ENCODE measurements around the gene TLE1.

TLE1 gene

DNA sequence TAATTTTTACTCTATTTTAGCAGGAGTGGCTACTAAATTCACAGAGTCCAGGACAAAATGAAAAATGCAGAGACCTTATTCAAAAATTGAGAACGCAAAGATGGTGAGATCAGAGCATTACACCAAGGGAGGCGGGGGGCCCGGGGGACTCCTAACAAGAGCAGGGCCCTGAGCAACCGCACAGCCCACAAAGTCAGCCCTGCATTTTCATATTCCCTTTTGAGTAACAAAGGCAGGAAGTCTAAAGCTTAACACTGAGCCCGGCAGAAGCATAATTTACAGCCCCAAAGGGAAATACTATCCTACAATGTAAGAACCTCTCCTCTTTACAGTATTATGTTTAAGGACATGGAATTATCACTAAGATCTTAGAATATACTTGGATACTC, 69.4 kb downstream of the TLE1 start:
- H3K4me1 ChIP-seq (ENCODE audit: insufficient read depth, poor library complexity, severe bottlenecking), result no peaks in the 10 kb centered on the region
- no peak for ATAC-seq (ENCODE audit: low read depth)
- DNase-seq (ENCODE audit: low spot score), result no peak
- no peak overlapping the region for H3K27ac ChIP-seq (ENCODE audit: poor library complexity, severe bottlenecking)
- H3K9me3 ChIP-seq (ENCODE audit: severe bottlenecking), result no peaks in the 10 kb centered on the region
- H3K27me3 ChIP-seq (ENCODE audit: insufficient read depth, poor library complexity, severe bottlenecking), result no peaks in the 10 kb centered on the region
- no peak overlapping the region for H3K4me3 ChIP-seq (ENCODE audit: severe bottlenecking)
- TF ChIP-seq, protein P1, sequence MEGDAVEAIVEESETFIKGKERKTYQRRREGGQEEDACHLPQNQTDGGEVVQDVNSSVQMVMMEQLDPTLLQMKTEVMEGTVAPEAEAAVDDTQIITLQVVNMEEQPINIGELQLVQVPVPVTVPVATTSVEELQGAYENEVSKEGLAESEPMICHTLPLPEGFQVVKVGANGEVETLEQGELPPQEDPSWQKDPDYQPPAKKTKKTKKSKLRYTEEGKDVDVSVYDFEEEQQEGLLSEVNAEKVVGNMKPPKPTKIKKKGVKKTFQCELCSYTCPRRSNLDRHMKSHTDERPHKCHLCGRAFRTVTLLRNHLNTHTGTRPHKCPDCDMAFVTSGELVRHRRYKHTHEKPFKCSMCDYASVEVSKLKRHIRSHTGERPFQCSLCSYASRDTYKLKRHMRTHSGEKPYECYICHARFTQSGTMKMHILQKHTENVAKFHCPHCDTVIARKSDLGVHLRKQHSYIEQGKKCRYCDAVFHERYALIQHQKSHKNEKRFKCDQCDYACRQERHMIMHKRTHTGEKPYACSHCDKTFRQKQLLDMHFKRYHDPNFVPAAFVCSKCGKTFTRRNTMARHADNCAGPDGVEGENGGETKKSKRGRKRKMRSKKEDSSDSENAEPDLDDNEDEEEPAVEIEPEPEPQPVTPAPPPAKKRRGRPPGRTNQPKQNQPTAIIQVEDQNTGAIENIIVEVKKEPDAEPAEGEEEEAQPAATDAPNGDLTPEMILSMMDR (IDR thresholded peaks at IDR 0.05; ENCODE audit: poor library complexity, severe bottlenecking), result no peak
- H3K36me3 ChIP-seq (ENCODE audit: low read depth), result peaks cover 29% of the 10 kb centered on the region

GRCh38 chr9:81619353-81620001, 69.9 kb downstream of the TLE1 start:
- TF ChIP-seq, protein P1 (IDR thresholded peaks at IDR 0.05; ENCODE audit: poor library complexity, severe bottlenecking), result no peak
- Histone ChIP-seq H3K4me1 (ENCODE audit: insufficient read depth, poor library complexity, severe bottlenecking) (no peaks in the 10 kb centered on the region), H3K36me3 (ENCODE audit: low read depth) (peaks cover 31% of the 10 kb centered on the region), H3K9me3 (ENCODE audit: severe bottlenecking) (no peaks in the 10 kb centered on the region), H3K27ac (ENCODE audit: poor library complexity, severe bottlenecking) (no peak overlapping the region), H3K27me3 (ENCODE audit: insufficient read depth, poor library complexity, severe bottlenecking) (no peaks in the 10 kb centered on the region), H3K4me3 (ENCODE audit: severe bottlenecking) (no peak overlapping the region)
- ATAC-seq (ENCODE audit: low read depth) (no peak), DNase-seq (ENCODE audit: low spot score) (no peak)

- Histone ChIP-seq H3K9me3 (ENCODE audit: severe bottlenecking) (no peaks in the 10 kb centered on the region), H3K27me3 (ENCODE audit: insufficient read depth, poor library complexity, severe bottlenecking) (no peaks in the 10 kb centered on the region), H3K36me3 (ENCODE audit: low read depth) (peaks cover 37% of the 10 kb centered on the region), H3K27ac (ENCODE audit: poor library complexity, severe bottlenecking) (no peak overlapping the region), H3K4me1 (ENCODE audit: insufficient read depth, poor library complexity, severe bottlenecking) (no peaks in the 10 kb centered on the region), H3K4me3 (ENCODE audit: severe bottlenecking) (no peak overlapping the region)
- TF ChIP-seq, protein P1 (IDR thresholded peaks at IDR 0.05; ENCODE audit: poor library complexity, severe bottlenecking), result no peak
- ATAC-seq (ENCODE audit: low read depth) (no peak), DNase-seq (ENCODE audit: low spot score) (no peak)
Measured at GRCh38 chr9:81618923-81619322, 70.4 kb downstream of the TLE1 start.

DNA sequence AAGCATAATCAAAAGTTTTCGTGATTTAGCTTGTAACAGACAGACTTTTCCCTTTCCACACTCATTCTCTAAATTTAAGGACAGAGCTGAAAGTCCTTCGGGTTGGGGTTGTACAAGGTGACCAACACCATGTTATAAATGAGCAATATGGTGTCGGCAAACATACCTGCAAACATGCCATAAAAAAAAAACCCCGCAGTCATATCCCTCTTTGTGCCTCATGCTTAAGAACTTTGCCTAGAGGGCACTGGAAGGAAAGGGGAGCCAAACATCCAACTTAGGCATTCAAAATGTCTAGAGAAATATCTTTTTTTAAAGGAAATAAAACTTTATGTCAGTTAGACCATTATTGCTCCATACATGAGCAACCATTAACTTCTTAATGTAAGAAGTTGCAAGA, 73.2 kb downstream of the TLE1 start:
- Histone ChIP-seq H3K27ac (ENCODE audit: poor library complexity, severe bottlenecking) (no peak overlapping the region), H3K9me3 (ENCODE audit: severe bottlenecking) (no peaks in the 10 kb centered on the region), H3K4me3 (ENCODE audit: severe bottlenecking) (no peak overlapping the region), H3K27me3 (ENCODE audit: insufficient read depth, poor library complexity, severe bottlenecking) (no peaks in the 10 kb centered on the region), H3K36me3 (ENCODE audit: low read depth) (peaks cover 50% of the 10 kb centered on the region), H3K4me1 (ENCODE audit: insufficient read depth, poor library complexity, severe bottlenecking) (no peaks in the 10 kb centered on the region)
- no peak for DNase-seq (ENCODE audit: low spot score)
- ATAC-seq (ENCODE audit: low read depth), result no peak
- TF ChIP-seq, protein P1 (IDR thresholded peaks at IDR 0.05; ENCODE audit: poor library complexity, severe bottlenecking), result no peak

GRCh38 chr9:81614335-81614734, 75.0 kb downstream of the TLE1 start:
- no peak for DNase-seq (ENCODE audit: low spot score)
- TF ChIP-seq, protein P1 (IDR thresholded peaks at IDR 0.05; ENCODE audit: poor library complexity, severe bottlenecking), result no peak
- Histone ChIP-seq H3K4me1 (ENCODE audit: insufficient read depth, poor library complexity, severe bottlenecking) (no peaks in the 10 kb centered on the region), H3K4me3 (ENCODE audit: severe bottlenecking) (no peak overlapping the region), H3K9me3 (ENCODE audit: severe bottlenecking) (no peaks in the 10 kb centered on the region), H3K27ac (ENCODE audit: poor library complexity, severe bottlenecking) (no peak overlapping the region), H3K27me3 (ENCODE audit: insufficient read depth, poor library complexity, severe bottlenecking) (no peaks in the 10 kb centered on the region), H3K36me3 (ENCODE audit: low read depth) (peaks cover 47% of the 10 kb centered on the region)
- ATAC-seq (ENCODE audit: low read depth), result no peak
